IgD-negative memory B cell (primary cell): ENCODE data around the gene ARF1. TPM values are rescaled to one million over a fixed set of nuclear protein-coding genes. Genes with fewer than 3 reads are reported as not detected.

ENCODE experiments used
- H3K27ac Mint-ChIP-seq, 3 donors: one replicate each; pipeline ENCODE4 v1.8.0; 2020 to 2022; ENCODE audit warnings: mild to moderate bottlenecking in 3 of 3, mixed read lengths in 3 of 3, moderate library complexity in 1 of 3
- H3K27me3 Mint-ChIP-seq: one replicate; pipeline ENCODE4 v1.8.0; 2021; ENCODE audit warnings: mixed read lengths
- H3K36me3 Mint-ChIP-seq: one replicate; pipeline ENCODE4 v1.8.0; 2020; ENCODE audit warnings: mild to moderate bottlenecking, mixed read lengths
- H3K4me1 Mint-ChIP-seq, 3 donors: one replicate each; pipeline ENCODE4 v1.8.0; 2020 to 2022; ENCODE audit warnings: mixed read lengths in 3 of 3, mild to moderate bottlenecking in 1 of 3
- H3K4me3 Mint-ChIP-seq, 4 donors: one replicate each; pipeline ENCODE4 v1.8.0; 2020 to 2022; ENCODE audit warnings: mild to moderate bottlenecking in 4 of 4, mixed read lengths in 4 of 4, moderate library complexity in 3 of 4
- H3K9me3 Mint-ChIP-seq, 3 donors: one replicate each; pipeline ENCODE4 v1.8.0; 2020 to 2021; ENCODE audit warnings: mixed read lengths in 3 of 3, mild to moderate bottlenecking in 1 of 3
- polyA plus RNA-seq: library from polyadenylated mRNA; unstranded; fragments of 300-500 nt; fragmentation: Illumina TruSeq; gene quantifications from one replicate; pipeline ENCODE4 v1.2.3, GENCODE V29; 2021

Gene ARF1
- polyA plus RNA-seq, 1 donor from 2014 or later = 428 TPM

DNA sequence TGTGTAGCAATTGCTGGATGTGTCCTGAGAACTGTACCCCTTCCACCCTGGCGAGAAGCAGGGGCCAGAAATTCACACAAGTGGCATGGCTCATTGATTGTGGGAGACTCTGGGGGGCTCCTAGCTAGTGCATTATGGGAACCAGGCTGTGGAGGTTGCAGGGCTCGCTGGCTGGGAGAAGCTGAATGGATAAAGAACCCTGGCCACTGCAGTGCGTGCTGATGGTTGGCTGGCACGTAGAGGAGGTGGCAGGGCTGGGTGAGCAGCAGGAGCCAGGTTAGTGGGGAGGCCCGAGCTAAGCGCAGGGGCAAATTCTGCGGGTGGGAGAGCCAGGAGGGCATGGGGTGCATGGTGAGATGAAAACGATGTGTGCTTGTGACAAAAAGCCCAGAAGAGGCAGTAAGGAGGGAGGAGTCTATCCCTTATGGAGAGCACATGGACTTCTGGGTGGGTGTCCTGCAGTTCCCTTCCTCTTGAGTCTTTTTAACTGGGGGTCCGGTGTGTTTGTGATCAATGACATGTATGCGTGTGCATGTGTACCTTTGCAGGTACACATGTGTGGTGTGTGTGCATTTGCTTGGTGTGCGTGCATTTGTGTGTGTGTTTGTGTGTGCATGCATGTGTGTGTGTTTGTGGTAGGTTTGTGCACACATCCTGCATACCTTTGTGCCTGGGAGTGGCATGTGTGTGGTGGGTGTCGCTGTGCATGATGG is 61.1 kb downstream of the ARF1 start:
- no peaks in the 10 kb centered on the region for H3K27me3 Mint-ChIP-seq
- H3K4me3 Mint-ChIP-seq = peak overlapping the region in 3 of 4 donors; percentile 54 to 73 (median 60)
- H3K9me3 Mint-ChIP-seq = no peaks in the 10 kb centered on the region
- peaks cover 0 to 22% (median 17%) of the 10 kb centered on the region in 3 donors for H3K4me1 Mint-ChIP-seq
- peak overlapping the region in 2 of 3 donors; percentile 59 to 84 for H3K27ac Mint-ChIP-seq
- H3K36me3 Mint-ChIP-seq = no peaks in the 10 kb centered on the region

DNA sequence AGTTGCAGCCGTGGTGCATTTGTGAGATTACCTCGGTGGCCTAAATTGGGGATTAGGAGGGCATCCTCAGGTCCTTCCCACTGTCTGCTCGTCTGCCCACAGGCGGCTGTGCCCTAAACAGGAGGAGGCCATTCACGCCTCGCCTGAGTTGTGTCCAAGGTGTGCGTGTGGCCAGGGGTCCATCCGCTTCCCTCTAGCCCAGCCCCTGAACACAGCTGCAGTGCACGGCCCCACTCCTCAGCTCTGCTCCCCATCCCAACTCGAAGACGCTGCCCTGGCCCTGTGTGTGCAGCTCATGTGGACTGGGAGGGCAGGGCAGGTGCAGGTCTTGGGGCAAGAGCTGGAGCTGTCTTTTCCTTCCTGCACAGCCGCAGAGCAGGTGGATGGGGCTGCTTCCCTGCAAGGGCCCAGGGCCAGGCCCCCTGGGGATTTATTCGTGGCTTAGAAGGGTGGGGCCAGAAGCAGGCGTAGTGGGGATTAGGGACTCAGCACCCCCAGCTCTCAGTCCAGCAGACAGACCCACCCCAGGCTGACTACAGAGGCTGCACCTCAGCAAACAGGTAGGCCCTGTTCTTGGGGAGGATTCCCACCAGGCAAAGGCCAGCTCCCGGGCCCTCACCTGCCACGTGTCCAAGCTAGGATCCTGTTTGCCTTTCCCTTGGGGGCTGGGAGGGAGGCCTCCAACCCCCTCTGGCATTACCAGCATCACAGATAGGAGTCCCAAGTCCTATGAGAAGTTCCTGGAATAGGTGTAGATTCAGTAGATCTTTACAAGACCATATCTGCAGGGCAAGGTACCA is 61.9 kb downstream of the ARF1 start:
- no peaks in the 10 kb centered on the region for H3K9me3 Mint-ChIP-seq
- H3K4me3 Mint-ChIP-seq = peak overlapping the region in 2 of 4 donors; percentile 45 to 54
- peak overlapping the region in 1 of 3 donors; percentile 59 for H3K27ac Mint-ChIP-seq
- no peaks in the 10 kb centered on the region for H3K27me3 Mint-ChIP-seq
- peaks cover 0 to 22% (median 17%) of the 10 kb centered on the region in 3 donors for H3K4me1 Mint-ChIP-seq
- no peaks in the 10 kb centered on the region for H3K36me3 Mint-ChIP-seq

DNA sequence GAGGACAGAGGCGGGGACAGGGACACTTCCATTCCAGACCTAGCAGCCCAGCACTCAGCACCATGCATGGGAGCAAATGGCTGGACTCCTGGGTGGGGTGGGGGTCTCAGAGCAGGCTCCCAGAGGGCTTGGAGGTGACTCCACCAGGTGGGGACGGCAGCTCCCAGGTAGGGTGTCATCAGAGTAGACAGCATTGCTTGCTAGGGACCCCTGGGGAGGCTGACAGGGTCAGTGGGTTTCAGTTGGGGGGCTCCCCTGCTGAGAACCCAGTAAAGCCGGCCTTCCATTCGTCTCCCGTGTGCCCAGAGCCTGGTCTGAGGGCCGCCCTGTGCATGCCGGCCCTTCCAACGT is 62.5 kb downstream of the ARF1 start:
- no peak overlapping the region for H3K27ac Mint-ChIP-seq
- no peaks in the 10 kb centered on the region for H3K27me3 Mint-ChIP-seq
- H3K4me1 Mint-ChIP-seq = peaks cover 0 to 19% (median 15%) of the 10 kb centered on the region in 3 donors
- no peaks in the 10 kb centered on the region for H3K36me3 Mint-ChIP-seq
- no peaks in the 10 kb centered on the region for H3K9me3 Mint-ChIP-seq
- peak overlapping the region in 1 of 4 donors; percentile 42 for H3K4me3 Mint-ChIP-seq

DNA sequence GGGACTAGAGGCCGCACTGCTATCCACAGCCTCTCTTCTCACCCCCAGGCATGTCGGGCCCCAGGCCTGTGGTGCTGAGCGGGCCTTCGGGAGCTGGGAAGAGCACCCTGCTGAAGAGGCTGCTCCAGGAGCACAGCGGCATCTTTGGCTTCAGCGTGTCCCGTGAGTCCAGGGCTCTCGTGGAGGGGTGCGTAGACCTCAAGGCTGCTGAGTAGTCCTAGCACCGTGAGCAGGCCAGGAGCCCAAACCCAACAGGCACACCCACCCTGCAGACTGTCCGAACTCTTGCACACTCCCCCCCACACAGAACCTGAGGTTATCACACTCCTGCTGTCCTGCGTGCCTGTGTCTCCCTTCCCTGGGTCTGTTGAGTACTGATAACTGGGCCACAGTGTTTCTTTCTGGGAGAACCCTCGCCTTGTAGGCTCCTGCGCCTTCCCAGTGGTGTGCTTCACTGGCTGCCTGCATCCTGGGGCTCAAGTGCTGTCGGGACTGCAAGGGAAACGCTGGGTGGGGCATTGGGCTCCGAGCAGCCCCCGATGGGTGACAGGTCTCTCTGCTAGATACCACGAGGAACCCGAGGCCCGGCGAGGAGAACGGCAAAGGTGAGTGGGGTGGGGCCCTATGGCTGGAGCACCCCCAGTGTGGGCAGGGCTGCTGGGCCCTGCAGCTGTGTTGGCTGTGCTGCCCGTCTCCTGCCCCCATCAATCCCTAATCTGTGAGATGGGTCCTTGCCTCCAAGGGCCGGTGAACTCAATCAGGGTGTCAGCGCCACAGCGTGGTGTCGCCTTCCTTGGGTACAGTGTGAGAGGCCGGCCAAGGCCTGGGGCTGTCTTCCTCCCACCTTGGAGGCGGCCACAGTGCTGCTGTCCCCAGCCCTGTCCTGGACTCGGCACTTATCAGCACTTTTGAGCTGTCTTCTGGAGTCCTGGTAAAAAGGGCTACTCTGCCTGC is 63.2 kb downstream of the ARF1 start:
- no peaks in the 10 kb centered on the region for H3K9me3 Mint-ChIP-seq
- no peak overlapping the region for H3K27ac Mint-ChIP-seq
- no peaks in the 10 kb centered on the region for H3K27me3 Mint-ChIP-seq
- no peaks in the 10 kb centered on the region for H3K36me3 Mint-ChIP-seq
- H3K4me1 Mint-ChIP-seq = peaks cover 0 to 19% (median 15%) of the 10 kb centered on the region in 3 donors
- no peak overlapping the region for H3K4me3 Mint-ChIP-seq

DNA sequence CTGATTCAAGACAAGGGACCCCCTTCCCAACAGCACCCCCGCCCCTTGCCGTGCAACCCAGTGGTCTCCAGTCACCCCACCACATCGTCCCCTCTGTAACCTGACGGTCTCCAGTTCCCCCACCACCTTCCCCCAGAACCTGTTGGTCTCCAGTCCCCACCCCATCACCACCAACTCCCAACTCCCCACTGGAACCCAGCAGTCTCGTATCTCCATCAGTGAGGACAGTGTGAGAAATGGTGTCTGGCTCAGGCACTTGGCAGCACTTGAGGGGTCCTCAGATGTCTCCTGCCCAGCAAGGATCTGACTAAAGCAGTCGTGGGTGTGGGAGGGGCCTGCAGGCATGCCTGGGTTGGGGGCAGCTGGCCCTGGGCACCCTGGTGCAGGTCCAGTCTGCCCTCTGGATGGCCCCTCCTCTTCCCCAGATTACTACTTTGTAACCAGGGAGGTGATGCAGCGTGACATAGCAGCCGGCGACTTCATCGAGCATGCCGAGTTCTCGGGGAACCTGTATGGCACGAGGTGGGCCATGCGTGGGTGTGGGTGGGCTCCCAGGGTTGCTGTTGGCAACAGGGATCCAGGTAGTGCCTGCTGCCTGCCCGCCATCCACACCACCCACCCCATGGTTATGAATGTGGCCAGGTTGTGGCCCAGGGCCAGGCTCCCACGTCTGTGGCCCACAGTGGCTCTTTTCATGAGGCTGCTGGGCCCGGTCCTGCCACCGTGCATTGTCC is 64.1 kb downstream of the ARF1 start:
- Mint-ChIP-seq H3K9me3 (no peaks in the 10 kb centered on the region), H3K4me3 (no peak overlapping the region), H3K36me3 (no peaks in the 10 kb centered on the region), H3K4me1 (peaks cover 0 to 15% (median 12%) of the 10 kb centered on the region in 3 donors), H3K27me3 (no peaks in the 10 kb centered on the region), H3K27ac (no peak overlapping the region)

DNA sequence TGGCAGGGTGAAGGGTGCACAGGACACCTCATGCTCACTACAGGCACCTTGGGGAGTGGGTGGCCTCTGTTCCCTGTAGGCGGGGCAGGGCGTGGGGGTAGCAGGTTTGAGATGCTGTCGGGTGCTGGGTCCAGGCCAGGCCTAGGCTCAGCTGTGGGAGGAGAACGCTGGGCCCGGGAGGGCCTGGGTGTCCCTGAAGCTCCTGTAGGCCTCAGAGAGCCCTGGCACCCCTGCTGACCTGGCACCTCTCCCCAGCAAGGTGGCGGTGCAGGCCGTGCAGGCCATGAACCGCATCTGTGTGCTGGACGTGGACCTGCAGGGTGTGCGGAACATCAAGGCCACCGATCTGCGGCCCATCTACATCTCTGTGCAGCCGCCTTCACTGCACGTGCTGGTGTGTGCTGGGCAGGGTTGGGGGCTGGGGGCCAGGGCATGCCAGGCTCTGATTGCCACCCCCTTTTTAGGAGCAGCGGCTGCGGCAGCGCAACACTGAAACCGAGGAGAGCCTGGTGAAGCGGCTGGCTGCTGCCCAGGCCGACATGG is 64.7 kb downstream of the ARF1 start:
- Mint-ChIP-seq H3K9me3 (no peaks in the 10 kb centered on the region), H3K4me3 (no peak overlapping the region), H3K4me1 (peaks cover 0 to 15% (median 12%) of the 10 kb centered on the region in 3 donors), H3K36me3 (no peaks in the 10 kb centered on the region), H3K27ac (no peak overlapping the region), H3K27me3 (no peaks in the 10 kb centered on the region)

DNA sequence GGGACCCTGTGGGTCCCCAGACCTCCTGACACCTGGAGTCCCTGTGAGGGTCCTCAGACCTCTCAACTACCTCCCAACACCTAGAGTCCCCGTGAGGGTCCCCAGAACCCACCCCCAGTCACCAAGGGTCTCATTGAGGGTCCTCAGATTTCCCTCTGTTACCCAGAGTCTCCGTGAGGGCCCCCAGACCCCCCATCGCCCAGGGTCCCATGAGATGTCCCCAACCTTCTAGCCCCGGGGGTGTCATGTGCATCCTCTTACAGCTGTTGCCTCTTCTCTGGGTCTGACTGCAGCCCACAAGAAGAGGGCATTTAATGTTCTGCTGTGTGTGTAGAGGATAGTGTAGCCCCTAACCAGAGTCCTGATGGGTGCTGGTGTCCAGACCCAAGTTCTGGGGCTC is 65.3 kb downstream of the ARF1 start:
- no peak overlapping the region for H3K4me3 Mint-ChIP-seq
- peaks cover 0 to 14% (median 13%) of the 10 kb centered on the region in 3 donors for H3K4me1 Mint-ChIP-seq
- no peaks in the 10 kb centered on the region for H3K9me3 Mint-ChIP-seq
- no peaks in the 10 kb centered on the region for H3K27me3 Mint-ChIP-seq
- H3K36me3 Mint-ChIP-seq = no peaks in the 10 kb centered on the region
- H3K27ac Mint-ChIP-seq = no peak overlapping the region

DNA sequence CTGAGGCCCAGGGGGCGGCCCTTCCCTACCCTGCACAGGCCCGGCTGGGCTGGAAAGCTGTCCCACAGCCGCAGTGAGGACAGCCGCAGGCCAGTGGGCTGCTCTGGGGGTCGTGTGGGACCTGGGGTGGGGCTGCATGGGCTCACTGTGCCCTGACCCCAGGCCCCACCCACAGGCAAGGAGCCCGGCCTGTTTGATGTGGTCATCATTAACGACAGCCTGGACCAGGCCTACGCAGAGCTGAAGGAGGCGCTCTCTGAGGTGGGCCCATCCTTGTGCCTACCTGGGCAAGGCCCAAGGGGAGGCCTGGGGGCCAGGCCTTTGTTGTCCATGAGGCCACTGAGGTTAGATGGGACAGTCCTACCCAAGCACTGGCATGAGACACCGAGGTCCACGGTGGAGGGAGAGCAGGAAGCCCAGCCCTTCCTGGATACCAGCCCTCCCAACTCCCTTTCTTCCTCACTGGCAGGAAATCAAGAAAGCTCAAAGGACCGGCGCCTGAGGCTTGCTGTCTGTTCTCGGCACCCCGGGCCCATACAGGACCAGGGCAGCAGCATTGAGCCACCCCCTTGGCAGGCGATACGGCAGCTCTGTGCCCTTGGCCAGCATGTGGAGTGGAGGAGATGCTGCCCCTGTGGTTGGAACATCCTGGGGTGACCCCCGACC is 65.8 kb downstream of the ARF1 start:
- peak overlapping the region in 1 of 4 donors; percentile 48 for H3K4me3 Mint-ChIP-seq
- H3K27ac Mint-ChIP-seq = peak overlapping the region in 1 of 3 donors; percentile 25
- peaks cover 0 to 12% (median 9%) of the 10 kb centered on the region in 3 donors for H3K4me1 Mint-ChIP-seq
- no peaks in the 10 kb centered on the region for H3K9me3 Mint-ChIP-seq
- H3K27me3 Mint-ChIP-seq = no peaks in the 10 kb centered on the region
- no peaks in the 10 kb centered on the region for H3K36me3 Mint-ChIP-seq

Other genes with a start within 250 kb of the ARF1 start
- gene WNT9A, start 134.8 kb upstream of the ARF1 start, polyA plus RNA-seq = not detected
- gene WNT3A, start 75.7 kb upstream of the ARF1 start, polyA plus RNA-seq = not detected
- 15.8 TPM for gene C1orf35, start 20.6 kb downstream of the ARF1 start, polyA plus RNA-seq
- 146 TPM for gene MRPL55, start 26.6 kb downstream of the ARF1 start, polyA plus RNA-seq
- gene GUK1, start 57.6 kb downstream of the ARF1 start, polyA plus RNA-seq = 250 TPM
- gene GJC2, start 67.2 kb downstream of the ARF1 start, polyA plus RNA-seq = not detected
- gene IBA57, start 83.1 kb downstream of the ARF1 start, polyA plus RNA-seq = 3.3 TPM
- 2.3 TPM for gene OBSCN, start 125.3 kb downstream of the ARF1 start, polyA plus RNA-seq